Measurements from ENCODE around the gene PTPRN2.

PTPRN2 gene

DNA sequence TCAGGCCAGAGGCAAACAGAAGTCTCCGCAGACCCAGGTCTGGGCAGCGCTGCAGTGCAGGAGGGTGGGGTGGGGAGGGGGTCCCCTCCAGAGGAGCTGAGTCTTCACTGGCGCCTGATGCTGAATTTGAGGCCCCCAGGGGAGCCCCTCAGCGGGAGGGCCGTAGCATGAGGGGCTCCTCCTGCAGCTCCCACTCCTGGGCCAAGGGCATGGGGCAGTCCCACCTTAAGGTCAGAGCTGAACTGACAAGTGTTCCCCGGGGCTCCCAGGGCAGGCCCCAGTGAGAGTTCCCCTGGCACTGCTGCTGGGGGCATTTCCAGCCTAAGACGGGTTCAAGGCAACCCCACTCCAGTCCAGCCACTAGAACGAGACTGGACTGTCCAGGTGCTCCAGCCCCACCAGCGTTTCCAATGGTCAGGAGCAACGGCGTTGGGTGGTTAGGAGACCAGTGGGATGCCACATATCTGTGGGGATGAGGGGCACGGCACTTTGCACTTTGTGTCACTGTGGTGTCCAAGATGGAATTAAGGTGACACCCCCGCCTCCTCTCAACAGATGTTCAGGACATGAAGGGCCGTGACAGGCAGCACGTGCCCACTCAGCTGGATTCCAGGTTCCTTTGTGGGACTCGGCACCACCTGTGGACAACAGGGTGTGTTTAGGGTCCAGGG is 139.1 kb downstream of the PTPRN2 start:
- Histone ChIP-seq H3K4me1 (ENCODE audit: insufficient read depth, low read length) (no peaks in the 10 kb centered on the region), H3K27me3 (ENCODE audit: control insufficient read depth in 1 of 2, insufficient read depth in 2 of 2, low read length in 2 of 2) (no peaks in the 10 kb centered on the region), H3K4me3 (ENCODE audit: low read depth in 1 of 2, low read length in 2 of 2) (no peak overlapping the region), H3K9me3 (ENCODE audit: low read length) (no peaks in the 10 kb centered on the region), H3K36me3 (ENCODE audit: insufficient read depth, low read length) (no peaks in the 10 kb centered on the region), H3K9ac (ENCODE audit: low read length) (no peak overlapping the region), H3K27ac (ENCODE audit: low read depth, low read length) (no peak overlapping the region)

DNA sequence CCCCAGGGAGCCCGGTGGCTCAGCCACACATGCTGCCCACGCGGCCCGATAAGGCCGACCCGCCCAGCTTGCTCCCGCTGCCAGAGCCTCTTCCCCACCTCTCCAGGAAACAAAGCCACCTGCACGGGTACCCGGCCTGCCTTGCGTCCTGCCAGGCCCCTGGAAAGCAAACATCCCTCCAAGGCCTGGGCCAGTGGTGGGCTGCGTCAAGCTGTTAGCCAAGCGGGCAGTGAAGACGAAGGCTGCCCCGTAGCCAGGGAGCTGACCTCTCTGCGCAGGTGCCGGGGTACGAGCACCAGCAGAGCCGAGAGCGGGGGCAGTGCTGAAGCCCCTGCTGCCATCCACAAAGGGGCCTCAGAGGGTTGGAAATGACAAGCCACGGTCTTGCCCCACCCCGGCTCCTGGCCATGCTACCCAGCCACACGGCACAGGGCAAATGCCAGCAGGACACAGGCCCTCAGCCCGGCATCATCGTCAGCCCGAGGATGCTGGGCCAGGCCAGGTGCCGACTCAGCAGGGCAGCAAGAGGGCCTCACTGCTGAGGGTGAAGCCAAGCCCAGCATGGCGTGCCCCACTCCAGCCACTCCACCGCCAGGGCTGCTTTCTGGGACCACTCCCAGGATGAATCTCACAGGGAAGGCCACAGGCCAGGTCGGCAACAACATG is 140.0 kb downstream of the PTPRN2 start:
- Histone ChIP-seq H3K9ac (ENCODE audit: low read length) (no peak overlapping the region), H3K4me3 (ENCODE audit: low read depth in 1 of 2, low read length in 2 of 2) (no peak overlapping the region), H3K4me1 (ENCODE audit: insufficient read depth, low read length) (no peaks in the 10 kb centered on the region), H3K9me3 (ENCODE audit: low read length) (no peaks in the 10 kb centered on the region), H3K36me3 (ENCODE audit: insufficient read depth, low read length) (no peaks in the 10 kb centered on the region), H3K27ac (ENCODE audit: low read depth, low read length) (no peak overlapping the region), H3K27me3 (ENCODE audit: control insufficient read depth in 1 of 2, insufficient read depth in 2 of 2, low read length in 2 of 2) (no peaks in the 10 kb centered on the region)

DNA sequence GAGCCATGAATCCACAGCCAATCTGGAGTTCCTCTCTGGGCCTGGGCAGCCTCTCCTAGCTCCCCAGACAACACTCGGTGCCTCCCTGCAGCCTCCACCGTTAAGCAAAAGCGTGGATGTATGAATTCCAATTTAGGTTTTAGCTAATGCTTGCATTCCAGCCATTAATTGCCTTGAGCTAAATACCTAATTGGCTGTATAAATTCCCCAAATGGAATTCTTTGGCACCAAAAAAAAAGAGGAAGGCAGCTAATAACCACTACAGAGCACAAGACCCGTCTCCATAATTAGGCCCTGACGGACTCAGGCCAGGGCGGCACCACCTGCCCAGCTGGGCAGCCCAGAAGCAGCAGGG is 140.5 kb downstream of the PTPRN2 start:
- Histone ChIP-seq H3K27me3 (ENCODE audit: control insufficient read depth in 1 of 2, insufficient read depth in 2 of 2, low read length in 2 of 2) (no peaks in the 10 kb centered on the region), H3K27ac (ENCODE audit: low read depth, low read length) (no peak overlapping the region), H3K4me3 (ENCODE audit: low read depth in 1 of 2, low read length in 2 of 2) (no peak overlapping the region), H3K36me3 (ENCODE audit: insufficient read depth, low read length) (no peaks in the 10 kb centered on the region), H3K9me3 (ENCODE audit: low read length) (no peaks in the 10 kb centered on the region), H3K9ac (ENCODE audit: low read length) (no peak overlapping the region), H3K4me1 (ENCODE audit: insufficient read depth, low read length) (no peaks in the 10 kb centered on the region)

DNA sequence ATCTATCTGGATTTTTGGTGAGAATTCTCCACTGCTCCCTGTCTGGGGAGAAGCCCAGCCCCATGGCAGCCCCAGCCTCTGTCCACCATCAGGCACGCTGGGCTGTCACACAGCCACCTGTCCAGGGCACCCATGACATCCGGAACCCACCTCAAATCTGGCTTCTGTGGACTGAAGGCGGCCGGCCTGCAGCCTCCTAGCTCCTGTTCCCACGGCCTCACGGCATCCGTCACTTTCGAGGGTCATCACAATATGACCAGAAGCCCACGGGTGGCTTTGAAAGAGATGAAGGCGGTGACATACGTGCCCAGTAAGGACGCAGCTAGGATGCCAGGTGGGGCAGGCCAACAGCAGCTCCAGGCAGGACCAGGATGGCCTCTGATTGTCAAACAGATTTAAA is 140.9 kb downstream of the PTPRN2 start:
- Histone ChIP-seq H3K27ac (ENCODE audit: low read depth, low read length) (no peak overlapping the region), H3K9ac (ENCODE audit: low read length) (no peak overlapping the region), H3K4me1 (ENCODE audit: insufficient read depth, low read length) (no peaks in the 10 kb centered on the region), H3K27me3 (ENCODE audit: control insufficient read depth in 1 of 2, insufficient read depth in 2 of 2, low read length in 2 of 2) (no peaks in the 10 kb centered on the region), H3K9me3 (ENCODE audit: low read length) (no peaks in the 10 kb centered on the region), H3K36me3 (ENCODE audit: insufficient read depth, low read length) (no peaks in the 10 kb centered on the region), H3K4me3 (ENCODE audit: low read depth in 1 of 2, low read length in 2 of 2) (no peak overlapping the region)

DNA sequence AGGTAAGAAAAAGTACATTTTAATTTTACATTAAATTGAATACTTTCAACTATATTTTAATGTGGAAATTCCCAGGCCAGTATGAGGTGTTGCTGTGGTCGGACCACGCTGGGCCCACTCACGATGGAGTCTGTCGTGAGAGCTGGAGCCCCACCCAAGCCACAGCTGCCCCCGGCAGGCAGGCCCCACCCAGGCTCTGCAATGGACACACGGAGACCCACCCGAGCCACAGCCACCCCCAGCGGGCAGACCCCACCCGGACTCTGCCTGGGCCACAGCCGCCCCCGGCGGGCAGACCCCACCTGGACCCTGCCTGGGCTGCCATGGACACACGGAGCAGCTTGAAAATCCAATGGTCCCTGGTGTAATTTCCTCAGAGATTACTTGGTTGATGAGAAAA is 141.3 kb downstream of the PTPRN2 start:
- no peak overlapping the region for H3K4me3 ChIP-seq (ENCODE audit: low read depth in 1 of 2, low read length in 2 of 2)
- no peak overlapping the region for H3K9ac ChIP-seq (ENCODE audit: low read length)
- no peaks in the 10 kb centered on the region for H3K36me3 ChIP-seq (ENCODE audit: insufficient read depth, low read length)
- no peaks in the 10 kb centered on the region for H3K4me1 ChIP-seq (ENCODE audit: insufficient read depth, low read length)
- H3K27me3 ChIP-seq (ENCODE audit: control insufficient read depth in 1 of 2, insufficient read depth in 2 of 2, low read length in 2 of 2): no peaks in the 10 kb centered on the region
- H3K27ac ChIP-seq (ENCODE audit: low read depth, low read length): no peak overlapping the region
- H3K9me3 ChIP-seq (ENCODE audit: low read length): no peaks in the 10 kb centered on the region

DNA sequence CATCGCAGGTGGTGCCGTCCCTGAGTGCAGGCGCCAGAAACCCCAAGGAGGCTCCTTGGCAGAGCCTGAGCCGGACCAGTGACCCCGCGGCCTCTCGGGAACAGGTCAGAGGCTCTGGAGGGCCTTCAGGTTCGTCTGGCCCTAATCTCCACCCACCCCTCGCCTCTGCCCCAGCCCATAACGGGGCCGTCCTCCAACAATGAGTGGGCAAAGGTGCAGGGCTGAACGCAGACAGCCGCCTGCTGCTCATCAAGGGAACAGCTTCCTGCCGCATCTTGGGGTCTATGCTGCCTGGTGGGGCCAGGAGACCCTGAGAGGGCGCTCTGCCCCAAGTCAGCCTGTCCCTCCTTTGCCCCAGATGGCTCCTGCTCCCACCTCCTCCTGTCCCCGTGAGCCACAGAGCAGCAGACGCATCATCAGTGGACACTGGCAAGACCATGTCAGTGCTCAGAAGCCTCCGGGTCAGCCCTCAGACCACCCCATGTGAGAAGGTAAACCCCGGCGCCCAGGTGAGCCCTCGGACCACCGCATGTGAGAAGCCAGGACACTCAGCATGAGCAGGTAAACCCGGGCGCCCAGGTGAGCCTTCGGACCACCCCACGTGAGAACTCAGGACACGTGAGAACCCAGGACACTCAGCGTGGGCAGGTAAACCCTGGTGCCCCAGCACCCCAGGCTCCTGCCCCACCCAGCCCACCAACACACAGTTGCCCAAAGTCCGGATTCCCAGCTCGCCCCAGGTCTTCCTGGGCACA is 142.0 kb downstream of the PTPRN2 start:
- H3K9ac ChIP-seq (ENCODE audit: low read length): no peak overlapping the region
- H3K9me3 ChIP-seq (ENCODE audit: low read length): no peaks in the 10 kb centered on the region
- no peak overlapping the region for H3K27ac ChIP-seq (ENCODE audit: low read depth, low read length)

DNA sequence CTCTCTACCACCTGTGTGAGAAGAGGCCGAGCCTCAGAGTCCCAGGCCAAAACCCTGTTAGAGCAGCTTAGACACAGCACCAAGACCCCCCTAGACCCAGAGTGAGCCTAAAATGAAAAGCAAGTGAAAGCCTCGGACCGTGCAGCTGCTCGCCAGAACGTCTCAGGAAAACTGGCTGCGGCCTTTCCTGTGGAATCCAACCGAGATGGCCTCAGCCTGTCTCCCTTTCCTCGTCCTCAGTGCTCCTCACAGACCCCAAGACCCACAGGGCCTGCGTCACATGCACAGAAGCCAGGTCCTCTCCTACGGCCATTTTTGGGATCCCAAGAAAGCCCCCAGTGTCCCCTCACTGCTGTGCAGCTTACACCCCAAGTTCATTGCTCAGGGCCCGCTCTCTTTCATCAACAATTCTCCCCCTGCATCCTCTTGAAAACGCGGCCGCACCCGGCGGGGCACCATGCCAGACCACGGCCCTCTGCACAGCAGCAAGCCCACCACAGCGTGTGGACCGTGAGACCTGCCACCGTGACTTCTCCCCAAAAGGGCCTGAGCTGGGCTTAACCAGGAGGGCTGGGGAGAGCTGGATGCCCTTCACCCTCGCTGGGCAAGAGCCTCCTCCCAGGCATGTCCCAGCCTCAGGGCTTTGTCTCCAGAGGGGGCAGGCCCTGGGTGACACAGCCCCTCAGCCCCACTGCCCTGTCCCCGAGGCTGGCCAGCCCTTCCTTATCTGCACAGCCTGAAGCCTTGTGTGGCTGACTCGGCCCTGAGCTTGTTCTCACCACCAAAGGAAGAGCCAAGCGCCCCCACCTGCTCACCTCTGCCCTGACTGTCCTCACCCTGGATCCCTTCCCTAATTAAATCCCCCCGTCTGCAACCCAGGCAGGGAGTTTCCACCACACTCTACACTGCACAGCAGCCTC is 142.9 kb downstream of the PTPRN2 start:
- no peaks in the 10 kb centered on the region for H3K36me3 ChIP-seq (ENCODE audit: insufficient read depth, low read length)
- H3K9me3 ChIP-seq (ENCODE audit: low read length): no peaks in the 10 kb centered on the region
- no peaks in the 10 kb centered on the region for H3K27me3 ChIP-seq (ENCODE audit: control insufficient read depth in 1 of 2, insufficient read depth in 2 of 2, low read length in 2 of 2)
- H3K27ac ChIP-seq (ENCODE audit: low read depth, low read length): no peak overlapping the region
- no peak overlapping the region for H3K9ac ChIP-seq (ENCODE audit: low read length)
- H3K4me3 ChIP-seq (ENCODE audit: low read depth in 1 of 2, low read length in 2 of 2): no peak overlapping the region
- no peaks in the 10 kb centered on the region for H3K4me1 ChIP-seq (ENCODE audit: insufficient read depth, low read length)

More for the DNA sequence above, 142.0 kb downstream of the PTPRN2 start:
- no peaks in the 10 kb centered on the region for H3K27me3 ChIP-seq (ENCODE audit: control insufficient read depth in 1 of 2, insufficient read depth in 2 of 2, low read length in 2 of 2)
- no peaks in the 10 kb centered on the region for H3K4me1 ChIP-seq (ENCODE audit: insufficient read depth, low read length)
- no peak overlapping the region for H3K4me3 ChIP-seq (ENCODE audit: low read depth in 1 of 2, low read length in 2 of 2)
- no peaks in the 10 kb centered on the region for H3K36me3 ChIP-seq (ENCODE audit: insufficient read depth, low read length)

DNA sequence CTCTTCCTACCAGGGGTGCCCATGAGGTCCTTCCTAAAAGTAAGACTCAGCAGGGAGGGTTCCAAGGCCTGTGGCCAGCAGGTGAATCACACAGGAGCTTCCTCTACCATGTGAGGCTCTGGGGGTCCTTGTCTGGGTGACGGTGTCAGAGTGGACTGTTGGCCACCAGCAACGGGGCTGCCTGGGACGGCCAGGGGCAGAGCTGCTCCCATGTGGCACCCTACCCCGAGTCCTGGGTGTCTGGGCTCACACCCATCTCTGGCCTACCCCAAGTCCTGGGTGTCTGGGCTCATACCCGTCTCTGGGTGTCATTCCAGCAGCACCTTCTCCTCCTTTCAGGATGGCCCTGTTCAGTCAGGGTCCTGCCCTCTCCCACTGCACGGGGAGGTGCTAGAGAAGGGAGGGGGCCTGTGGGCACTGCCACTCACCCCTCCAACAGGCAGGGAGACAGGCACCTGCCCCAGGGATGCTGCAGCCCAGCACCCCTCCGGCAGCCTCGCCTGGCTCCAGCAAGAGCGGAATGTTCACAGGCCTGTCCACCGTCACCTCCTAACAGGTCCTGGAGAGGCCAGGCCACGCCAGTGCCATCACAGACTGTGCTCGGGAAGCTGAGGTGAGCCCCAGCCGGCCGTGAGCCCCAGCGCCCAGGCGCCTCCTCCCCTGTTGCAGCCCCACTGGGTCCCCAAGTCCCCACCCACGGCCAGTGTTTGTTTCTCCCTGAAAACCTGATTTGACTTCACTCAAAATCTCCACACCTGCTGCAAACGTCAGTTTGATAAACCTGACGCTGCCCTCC is 143.7 kb downstream of the PTPRN2 start:
- Histone ChIP-seq H3K9ac (ENCODE audit: low read length) (no peak overlapping the region), H3K27me3 (ENCODE audit: control insufficient read depth in 1 of 2, insufficient read depth in 2 of 2, low read length in 2 of 2) (no peaks in the 10 kb centered on the region), H3K4me3 (ENCODE audit: low read depth in 1 of 2, low read length in 2 of 2) (no peak overlapping the region), H3K36me3 (ENCODE audit: insufficient read depth, low read length) (no peaks in the 10 kb centered on the region), H3K27ac (ENCODE audit: low read depth, low read length) (no peak overlapping the region), H3K9me3 (ENCODE audit: low read length) (no peaks in the 10 kb centered on the region), H3K4me1 (ENCODE audit: insufficient read depth, low read length) (no peaks in the 10 kb centered on the region)

DNA sequence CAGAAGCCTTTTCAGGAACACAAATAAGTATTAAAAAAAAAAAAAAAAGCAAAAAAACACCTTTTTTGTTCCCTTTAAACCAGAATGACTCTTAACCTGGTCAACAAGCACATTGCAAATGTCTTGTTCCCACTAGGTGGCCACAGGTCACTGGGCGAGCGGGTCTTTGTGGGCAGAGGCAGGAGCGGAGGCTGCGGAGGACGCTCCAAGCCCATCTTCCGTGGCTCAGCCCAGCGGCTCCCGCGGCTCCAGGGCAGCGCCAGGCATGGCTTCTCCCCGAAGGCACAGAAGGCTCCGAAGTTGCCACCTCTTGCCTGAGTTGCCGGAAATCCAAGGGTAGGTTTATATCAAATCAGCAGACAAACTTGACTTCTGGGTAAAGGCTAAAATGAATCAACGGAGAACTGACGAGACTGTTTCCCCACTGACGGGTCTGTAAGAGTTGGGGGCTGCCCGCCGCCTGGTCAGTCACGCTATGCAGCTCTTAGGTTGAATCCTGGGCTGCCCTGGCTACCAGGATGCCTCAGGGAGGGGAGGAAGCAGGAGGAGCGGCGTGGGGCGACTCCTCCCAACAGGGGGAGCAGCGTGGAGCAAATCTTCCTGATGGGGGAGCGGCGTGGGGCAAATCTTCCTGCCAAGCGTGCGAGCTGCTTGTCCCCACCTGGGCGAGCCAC is 144.5 kb downstream of the PTPRN2 start:
- H3K9ac ChIP-seq (ENCODE audit: low read length): no peak overlapping the region
- no peaks in the 10 kb centered on the region for H3K36me3 ChIP-seq (ENCODE audit: insufficient read depth, low read length)
- H3K4me1 ChIP-seq (ENCODE audit: insufficient read depth, low read length): no peaks in the 10 kb centered on the region
- no peaks in the 10 kb centered on the region for H3K27me3 ChIP-seq (ENCODE audit: control insufficient read depth in 1 of 2, insufficient read depth in 2 of 2, low read length in 2 of 2)
- no peaks in the 10 kb centered on the region for H3K9me3 ChIP-seq (ENCODE audit: low read length)
- H3K4me3 ChIP-seq (ENCODE audit: low read depth in 1 of 2, low read length in 2 of 2): no peak overlapping the region
- no peak overlapping the region for H3K27ac ChIP-seq (ENCODE audit: low read depth, low read length)

DNA sequence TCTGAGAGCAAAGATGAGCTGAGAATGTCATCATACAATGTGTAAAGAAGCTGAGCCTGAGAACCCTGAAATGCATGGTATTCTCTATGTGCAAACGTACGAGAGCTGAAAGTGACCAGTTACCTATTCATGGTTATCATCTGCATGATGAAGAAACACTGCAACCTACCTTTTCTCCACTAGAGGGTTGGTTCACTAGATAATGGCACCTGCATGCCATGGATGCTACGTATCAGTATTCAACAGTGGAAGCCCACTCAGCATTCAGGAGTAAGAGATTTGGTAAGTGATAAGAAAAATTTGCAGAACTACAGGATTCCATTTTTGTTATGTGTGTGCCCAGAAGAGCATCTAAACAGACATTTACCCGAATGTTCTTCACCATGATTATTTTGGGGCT is 145.4 kb downstream of the PTPRN2 start:
- Histone ChIP-seq H3K9me3 (ENCODE audit: low read length) (no peaks in the 10 kb centered on the region), H3K4me3 (ENCODE audit: low read depth in 1 of 2, low read length in 2 of 2) (no peak overlapping the region), H3K27me3 (ENCODE audit: control insufficient read depth in 1 of 2, insufficient read depth in 2 of 2, low read length in 2 of 2) (no peaks in the 10 kb centered on the region), H3K4me1 (ENCODE audit: insufficient read depth, low read length) (no peaks in the 10 kb centered on the region), H3K27ac (ENCODE audit: low read depth, low read length) (no peak overlapping the region), H3K9ac (ENCODE audit: low read length) (no peak overlapping the region), H3K36me3 (ENCODE audit: insufficient read depth, low read length) (no peaks in the 10 kb centered on the region)

Data from muscle layer of colon (tissue), 2 donors.